ENCODE results near the gene TRABD2B. TPM values are rescaled to one million over a fixed set of nuclear protein-coding genes. Genes with fewer than 3 reads are reported as not detected.

Gene TRABD2B
- total and polyA plus RNA-seq, 2 of the 13 experiments (the other 11 are each of a cell fraction or from before 2014, with no cell fraction given): 0.04 TPM; not detected in 1

GRCh38 chr1:47865881-47866535 lies 131.2 kb downstream of the TRABD2B start (continued):
- TF ChIP-seq ZNF362 (CRISPR knock-in tag; IDR thresholded peaks at IDR 0.05; ENCODE audit: borderline replicate concordance): no peak
- TF ChIP-seq RNF219 (CRISPR knock-in tag; IDR thresholded peaks at IDR 0.05): no peak
- no peak for TF ChIP-seq KLF15 (CRISPR knock-in tag; IDR thresholded peaks at IDR 0.05; ENCODE audit: borderline replicate concordance)
- TF ChIP-seq ATM (IDR thresholded peaks at IDR 0.05; ENCODE audit: borderline replicate concordance): no peak
- TF ChIP-seq ZNF496 (CRISPR knock-in tag; IDR thresholded peaks at IDR 0.05; ENCODE audit: insufficient replicate concordance): no peak
- TF ChIP-seq ZNF543 (CRISPR knock-in tag; IDR thresholded peaks at IDR 0.05): no peak
- TF ChIP-seq DDIT3 (CRISPR knock-in tag; IDR thresholded peaks at IDR 0.05): no peak
- no peak for TF ChIP-seq JDP2 (CRISPR knock-in tag; IDR thresholded peaks at IDR 0.05; ENCODE audit: borderline replicate concordance)
- TF ChIP-seq ADNP (CRISPR knock-in tag; IDR thresholded peaks at IDR 0.05): no peak
- TF ChIP-seq CBFB (CRISPR knock-in tag; IDR thresholded peaks at IDR 0.05): no peak
- TF ChIP-seq ZNF564 (CRISPR knock-in tag; IDR thresholded peaks at IDR 0.05): no peak
- TF ChIP-seq ZNF354B (CRISPR knock-in tag; IDR thresholded peaks at IDR 0.05): no peak
- no peak for TF ChIP-seq NCOA5 (CRISPR knock-in tag; IDR thresholded peaks at IDR 0.05)
- TF ChIP-seq DMAP1 (CRISPR knock-in tag; IDR thresholded peaks at IDR 0.05): peak; percentile 32; the same call in 1 of the 2 replicates
- TF ChIP-seq ZNF883 (CRISPR knock-in tag; IDR thresholded peaks at IDR 0.05; ENCODE audit: not compliant biosample characterization): peak; percentile 58
- TF ChIP-seq SKI (IDR thresholded peaks at IDR 0.05; ENCODE audit: partially characterized antibody): peak; percentile 26
- no peak for TF ChIP-seq ZBTB39 (CRISPR knock-in tag; IDR thresholded peaks at IDR 0.05)
- no peak for TF ChIP-seq MBD4 (IDR thresholded peaks at IDR 0.05; ENCODE audit: borderline replicate concordance, low read length)
- TF ChIP-seq HNRNPH1 (optimal IDR thresholded peaks at IDR 0.05; ENCODE audit: low read depth, low read length): no peak
- TF ChIP-seq ZNF580 (CRISPR knock-in tag; IDR thresholded peaks at IDR 0.05; ENCODE audit: borderline replicate concordance, low read depth): peak; percentile 46; the same call in 1 of the 2 replicates
- no peak for TF ChIP-seq ZBTB49 (CRISPR knock-in tag; IDR thresholded peaks at IDR 0.05; ENCODE audit: borderline replicate concordance)
